Measurements from ENCODE around the gene CREB3. TPM values are rescaled to one million over a fixed set of nuclear protein-coding genes. Genes with fewer than 3 reads are reported as not detected.

The CREB3 gene
- total and polyA plus RNA-seq, 9 of the 15 experiments (the other 6 are each of a cell fraction or from before 2014, with no cell fraction given), result 5.7 to 18.3 (median 14.9) TPM

- ATAC-seq (no peak), DNase-seq (ENCODE audit: extremely low read depth in 1 of 4, low spot score in 3 of 4) (no peak), FAIRE-seq (no peak)
- no peak overlapping the region for H3K9ac ChIP-seq (ENCODE audit: insufficient read depth in 1 of 2, low read depth in 2 of 2, low read length in 2 of 2)
- H3K9me3 ChIP-seq (replicated peaks; ENCODE audit: control insufficient read depth, insufficient read depth, low read depth, low read length), result no peaks in the 10 kb centered on the region
- in situ Hi-C loops (cut with MboI) (no loop called here), intact Hi-C loops (cut with micrococcal nuclease) (no loop called here)
- H3K4me2 ChIP-seq (ENCODE audit: insufficient read depth, low read length), result no peak overlapping the region
- ChIA-PET POLR2A (interaction anchor here (0.8 kb wide), 1 partner anchor 15 kb away, joined by 6 read pairs; no protein-coding TSS in a partner anchor), CTCF (ENCODE audit: low intra/inter-chr PET ratio) (no interaction called here)
- no peak overlapping the region for H3K4me3 ChIP-seq
- peaks cover 54% of the 10 kb centered on the region for H3K79me2 ChIP-seq (ENCODE audit: control insufficient read depth, insufficient read depth, low read length)
- no peak overlapping the region for H2AFZ ChIP-seq (ENCODE audit: low read depth, low read length)
- no peak overlapping the region for H3K27ac ChIP-seq (ENCODE audit: extremely low read depth, low read depth, low read length)
- no TSS peak for BruUV-seq (replicated peaks)
- H3K9me1 ChIP-seq (ENCODE audit: control insufficient read depth, insufficient read depth, low read length), result peaks cover 6% of the 10 kb centered on the region
- peaks cover 74% of the 10 kb centered on the region for H3K36me3 ChIP-seq (ENCODE audit: control insufficient read depth, insufficient read depth, low read length)
- peaks cover 0 to 14% of the 10 kb centered on the region in 2 experiments; a peak in 3 of 5 replicates for H3K4me1 ChIP-seq (replicated peaks in 1 of 2; ENCODE audit: control insufficient read depth in 2 of 2, insufficient read depth in 2 of 2, low read length in 2 of 2)
- 64% methylated on average over 2 of the region's 2 CpGs for WGBS (ENCODE audit: insufficient coverage, low coverage, missing lambda C conversion rate)
- no peaks in the 10 kb centered on the region for H3K27me3 ChIP-seq (ENCODE audit: control insufficient read depth in 2 of 2, insufficient read depth in 2 of 2, low read length in 2 of 2)
- peaks cover 17% of the 10 kb centered on the region for H4K20me1 ChIP-seq (replicated peaks; ENCODE audit: control insufficient read depth, insufficient read depth, low read length)
- TF ChIP-seq USF1 (CRISPR knock-in tag; IDR thresholded peaks at IDR 0.05), result no peak
- TF ChIP-seq JUND (IDR thresholded peaks at IDR 0.05; ENCODE audit: borderline replicate concordance, low read depth, low read length), result no peak
- TF ChIP-seq JUND (tag; IDR thresholded peaks at IDR 0.05; ENCODE audit: borderline replicate concordance, low read depth, low read length), result no peak
- TF ChIP-seq U2AF2 (optimal IDR thresholded peaks at IDR 0.05; ENCODE audit: low read depth, low read length), result no peak
- TF ChIP-seq SRSF3 (IDR thresholded peaks at IDR 0.05; ENCODE audit: insufficient read depth, low read length), result no peak
- no peak for TF ChIP-seq ZEB2 (IDR thresholded peaks at IDR 0.05)
- no peak for TF ChIP-seq ZBTB1 (CRISPR knock-in tag; IDR thresholded peaks at IDR 0.05; ENCODE audit: borderline replicate concordance, low read depth)
- no peak for TF ChIP-seq ZNF253 (CRISPR knock-in tag; conservative IDR thresholded peaks at IDR 0.05)
- no peak for TF ChIP-seq HMGXB4 (CRISPR knock-in tag; IDR thresholded peaks at IDR 0.05)
- no peak for TF ChIP-seq EP400 (IDR thresholded peaks at IDR 0.05)
- no peak for TF ChIP-seq POLR3A (IDR thresholded peaks at IDR 0.05; ENCODE audit: borderline replicate concordance, extremely low read depth, insufficient read depth, insufficient read length)
- TF ChIP-seq E2F3 (CRISPR knock-in tag; IDR thresholded peaks at IDR 0.05), result no peak
- TF ChIP-seq KAT7 (CRISPR knock-in tag; IDR thresholded peaks at IDR 0.05; ENCODE audit: borderline replicate concordance), result no peak
- no peak for TF ChIP-seq GABPB1 (CRISPR knock-in tag; IDR thresholded peaks at IDR 0.05)
- no peak for TF ChIP-seq MYNN (IDR thresholded peaks at IDR 0.05)
- no peak for TF ChIP-seq MYNN (CRISPR knock-in tag; IDR thresholded peaks at IDR 0.05)
- TF ChIP-seq THRAP3 (IDR thresholded peaks at IDR 0.05; ENCODE audit: borderline replicate concordance), result no peak
- TF ChIP-seq DPF2 (IDR thresholded peaks at IDR 0.05), result no peak
- no peak for TF ChIP-seq CEBPZ (IDR thresholded peaks at IDR 0.05; ENCODE audit: borderline replicate concordance, low read depth, low read length)
- no peak for TF ChIP-seq TCF7 (IDR thresholded peaks at IDR 0.05; ENCODE audit: borderline replicate concordance)
- TF ChIP-seq TRIM24 (IDR thresholded peaks at IDR 0.05), result no peak
Measured at GRCh38 chr9:35743452-35743851, 11.0 kb downstream of the CREB3 start.
